LNCaP clone FGC (cell line): ENCODE measurements around the gene OR9Q1.

ENCODE experiments used
- DNase-seq: peaks from one replicate; pipeline ENCODE4 v3.0.0-alpha.2; 2011; ENCODE audit warnings: low read depth
- H3K4me3 ChIP-seq: 2 replicates; pipeline ENCODE4 v1.5.1; 2011; ENCODE audit warnings: mild to moderate bottlenecking, low read depth, low read length, control low read depth
- TF ChIP-seq, protein P1 (sequence below): IDR thresholded peaks from 2 replicates; pipeline ENCODE4 v1.5.1; 2012; ENCODE audit warnings: mild to moderate bottlenecking; ENCODE audit not compliant: control insufficient read depth, insufficient read depth; ENCODE audit errors: extremely low read depth

Gene OR9Q1

DNA sequence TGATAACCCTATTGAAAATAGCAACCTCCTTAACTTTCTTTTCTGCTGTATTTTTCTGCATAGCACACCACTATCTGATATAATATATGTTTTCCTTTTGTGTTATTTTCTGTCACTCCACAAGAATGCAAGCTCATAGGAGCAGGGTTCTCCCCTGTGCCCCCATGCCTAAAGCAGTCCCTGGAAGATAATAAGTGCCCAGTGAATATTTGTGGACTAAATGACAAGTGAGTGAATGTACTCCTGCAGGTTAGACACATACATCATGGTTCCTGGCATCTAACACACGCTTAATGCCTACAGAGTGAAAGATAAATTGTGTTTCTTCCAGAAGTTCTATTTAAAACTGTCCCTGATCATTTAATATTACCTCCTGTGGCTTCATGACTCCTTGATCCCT, 141.3 kb downstream of the OR9Q1 start:
- TF ChIP-seq, protein P1, sequence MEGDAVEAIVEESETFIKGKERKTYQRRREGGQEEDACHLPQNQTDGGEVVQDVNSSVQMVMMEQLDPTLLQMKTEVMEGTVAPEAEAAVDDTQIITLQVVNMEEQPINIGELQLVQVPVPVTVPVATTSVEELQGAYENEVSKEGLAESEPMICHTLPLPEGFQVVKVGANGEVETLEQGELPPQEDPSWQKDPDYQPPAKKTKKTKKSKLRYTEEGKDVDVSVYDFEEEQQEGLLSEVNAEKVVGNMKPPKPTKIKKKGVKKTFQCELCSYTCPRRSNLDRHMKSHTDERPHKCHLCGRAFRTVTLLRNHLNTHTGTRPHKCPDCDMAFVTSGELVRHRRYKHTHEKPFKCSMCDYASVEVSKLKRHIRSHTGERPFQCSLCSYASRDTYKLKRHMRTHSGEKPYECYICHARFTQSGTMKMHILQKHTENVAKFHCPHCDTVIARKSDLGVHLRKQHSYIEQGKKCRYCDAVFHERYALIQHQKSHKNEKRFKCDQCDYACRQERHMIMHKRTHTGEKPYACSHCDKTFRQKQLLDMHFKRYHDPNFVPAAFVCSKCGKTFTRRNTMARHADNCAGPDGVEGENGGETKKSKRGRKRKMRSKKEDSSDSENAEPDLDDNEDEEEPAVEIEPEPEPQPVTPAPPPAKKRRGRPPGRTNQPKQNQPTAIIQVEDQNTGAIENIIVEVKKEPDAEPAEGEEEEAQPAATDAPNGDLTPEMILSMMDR, result no peak
- no peak for DNase-seq
- no peak overlapping the region for H3K4me3 ChIP-seq

DNA sequence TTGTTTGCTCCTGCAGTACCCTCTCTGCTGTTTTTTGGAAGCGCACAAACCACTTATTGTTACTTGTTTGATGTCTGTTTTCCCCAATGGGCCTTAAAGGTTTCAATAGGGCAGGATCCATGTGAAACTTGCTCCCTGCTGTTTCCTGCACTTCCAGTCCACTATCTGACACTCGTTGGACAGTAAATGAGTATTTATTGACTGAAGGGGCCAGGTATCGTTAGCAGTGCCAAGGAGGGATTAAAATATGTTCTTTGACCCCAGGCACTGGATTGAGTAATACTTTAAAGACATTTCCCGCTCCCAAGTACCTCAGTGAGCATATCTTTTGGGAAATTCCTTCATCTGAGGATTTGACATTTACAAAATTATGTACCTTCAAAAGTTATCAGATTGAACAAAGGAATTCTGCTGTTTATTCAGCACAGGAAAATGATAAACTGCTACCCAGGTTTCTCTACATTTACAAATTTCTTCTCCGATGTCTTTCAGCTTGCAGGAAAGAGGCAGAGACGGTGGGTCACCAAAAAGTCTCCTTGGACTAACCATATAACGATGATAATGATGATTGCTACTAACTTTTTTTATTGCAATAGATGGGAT, 141.9 kb downstream of the OR9Q1 start:
- no peak overlapping the region for H3K4me3 ChIP-seq
- peak; percentile 40 for DNase-seq
- TF ChIP-seq, protein P1, result no peak

DNA sequence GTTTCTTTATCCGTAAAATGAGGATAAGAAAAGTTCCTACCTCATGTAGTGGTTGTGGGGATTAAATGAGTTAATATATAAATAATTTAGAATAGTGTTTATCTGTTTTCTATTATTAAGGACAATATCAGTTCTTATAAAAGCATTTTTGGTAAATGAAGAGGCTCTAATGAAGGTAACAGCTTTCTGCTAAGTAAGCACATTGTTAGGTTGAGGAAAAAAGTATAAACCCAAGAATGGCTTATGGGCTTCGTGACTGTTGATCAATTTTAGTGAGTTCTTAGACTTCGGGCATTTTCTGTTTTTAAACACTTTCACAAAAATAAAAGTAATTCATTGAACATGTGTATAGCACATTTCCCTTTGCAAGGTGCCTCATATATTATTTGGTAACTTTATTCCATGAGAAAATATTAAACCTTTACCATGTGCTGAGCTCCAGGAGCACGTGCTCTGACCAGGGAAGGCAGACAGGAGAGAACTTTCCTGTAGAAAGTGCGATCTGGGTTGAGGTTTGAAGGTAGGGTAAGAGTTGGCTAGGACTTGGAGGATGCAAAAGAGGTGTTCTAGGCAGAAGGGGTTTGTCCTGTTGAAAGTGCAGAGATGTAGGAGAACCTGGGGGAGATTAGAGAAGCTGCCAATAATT, 153.9 kb downstream of the OR9Q1 start:
- DNase-seq, result no peak
- H3K4me3 ChIP-seq, result no peak overlapping the region
- TF ChIP-seq, protein P1, result no peak

DNA sequence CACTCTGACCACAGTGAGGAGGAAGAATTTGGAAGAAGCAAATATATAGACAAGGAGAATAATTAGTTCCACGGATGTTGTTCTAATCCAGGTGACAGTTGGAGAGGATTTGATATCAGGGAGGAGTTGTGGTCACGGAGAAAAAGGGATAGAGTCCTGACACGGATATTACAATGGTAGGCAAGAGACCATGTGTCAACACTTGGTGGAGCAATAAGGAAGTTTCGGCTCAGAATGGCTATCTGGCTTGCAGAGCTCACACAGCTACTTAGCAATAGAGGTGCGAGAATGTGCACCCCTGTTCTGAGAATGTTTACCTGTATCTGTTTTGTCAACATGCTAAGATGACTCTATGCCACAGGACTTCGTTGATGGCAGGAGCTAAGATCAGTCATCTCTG, 154.8 kb downstream of the OR9Q1 start:
- TF ChIP-seq, protein P1, result no peak
- H3K4me3 ChIP-seq, result no peak overlapping the region
- no peak for DNase-seq

DNA sequence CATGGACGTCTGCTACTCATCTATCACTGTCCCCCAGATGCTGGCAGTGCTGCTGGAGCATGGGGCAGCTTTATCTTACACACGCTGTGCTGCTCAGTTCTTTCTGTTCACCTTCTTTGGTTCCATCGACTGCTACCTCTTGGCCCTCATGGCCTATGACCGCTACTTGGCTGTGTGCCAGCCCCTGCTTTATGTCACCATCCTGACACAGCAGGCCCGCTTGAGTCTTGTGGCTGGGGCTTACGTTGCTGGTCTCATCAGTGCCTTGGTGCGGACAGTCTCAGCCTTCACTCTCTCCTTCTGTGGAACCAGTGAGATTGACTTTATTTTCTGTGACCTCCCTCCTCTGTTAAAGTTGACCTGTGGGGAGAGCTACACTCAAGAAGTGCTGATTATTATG, 156.0 kb downstream of the OR9Q1 start:
- TF ChIP-seq, protein P1, result no peak
- no peak for DNase-seq
- H3K4me3 ChIP-seq, result no peak overlapping the region

DNA sequence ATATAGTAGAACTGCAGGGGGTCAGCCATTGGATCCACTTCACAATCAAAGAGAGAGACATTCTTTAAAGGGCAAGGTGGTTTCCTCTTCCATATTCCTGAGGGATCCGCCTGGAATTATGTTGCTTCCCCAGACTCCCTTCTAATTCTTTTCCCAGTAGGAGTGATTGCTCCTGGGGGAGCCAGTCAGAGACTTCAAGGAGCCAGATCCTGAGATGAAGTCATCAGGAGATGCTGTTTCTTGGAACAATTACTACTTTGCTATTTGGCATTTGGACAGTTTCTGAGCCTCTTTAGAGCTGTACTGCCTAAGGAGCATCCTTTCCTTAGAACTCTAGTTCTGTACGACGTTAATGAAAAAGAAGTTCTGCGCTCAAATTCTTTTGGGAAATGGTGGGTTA, 163.3 kb downstream of the OR9Q1 start:
- DNase-seq, result no peak
- no peak overlapping the region for H3K4me3 ChIP-seq
- TF ChIP-seq, protein P1, result no peak

DNA sequence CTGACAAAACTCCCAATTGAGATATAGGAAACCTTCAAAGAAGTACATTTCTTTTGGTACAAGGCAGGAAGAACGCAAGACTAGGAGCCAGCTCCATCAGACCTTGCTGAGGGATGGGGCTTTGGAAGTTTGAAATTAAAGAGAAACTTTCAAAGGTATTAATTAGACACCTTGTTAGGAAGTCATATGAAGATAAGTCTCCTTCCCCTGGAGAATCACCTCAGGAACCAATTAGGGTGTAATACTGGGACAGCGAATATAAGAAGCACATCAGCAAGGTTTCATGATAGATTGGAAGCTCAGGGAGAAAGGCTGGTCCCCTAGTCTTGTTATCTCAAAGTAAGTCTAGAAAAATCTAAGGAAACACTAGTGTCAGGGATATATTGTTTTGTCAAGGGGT, 165.1 kb downstream of the OR9Q1 start, which contains the start of gene OR9Q2:
TSS of gene OR9Q2 (plus strand) at position 301 of the 400 bp plus-strand sequence. CDS start 1,421 bp downstream, outside the sequence.
- TF ChIP-seq, protein P1, result no peak
- H3K4me3 ChIP-seq, result no peak within 1 kb of the TSS
- no peak for DNase-seq
